PFSK-1 (cell line): Measurements from ENCODE around the gene C1orf167.

Experiments used
- FOXP2 ChIP-seq: optimal IDR thresholded peaks from 2 replicates; pipeline ENCODE3; 2011; ENCODE audit warnings: borderline replicate concordance, control low read depth, inconsistent platforms; ENCODE audit not compliant: insufficient read depth; ENCODE audit errors: extremely low read length, extremely low read depth
- POLR2AphosphoS5 ChIP-seq: IDR thresholded peaks from 2 replicates; pipeline ENCODE4 v1.6.1; 2012; ENCODE audit warnings: low read depth, mild to moderate bottlenecking, control low read depth, low read length, moderate library complexity
- REST ChIP-seq, 2 experiments: IDR thresholded peaks; 2 replicates each; pipeline versions ENCODE4 v1.6.1 to v1.8.0; 2011 to 2012; ENCODE audit warnings: low read depth in 2 of 2, low read length in 2 of 2, control low read depth in 1 of 2, inconsistent platforms in 1 of 2, mild to moderate bottlenecking in 1 of 2, moderate library complexity in 1 of 2; ENCODE audit not compliant: insufficient read depth in 1 of 2
- SIN3A ChIP-seq: IDR thresholded peaks from 2 replicates; pipeline ENCODE4 v1.6.1; 2012; ENCODE audit warnings: mild to moderate bottlenecking, low read length, moderate library complexity, borderline replicate concordance; ENCODE audit not compliant: insufficient read depth
- TAF1 ChIP-seq: IDR thresholded peaks from 2 replicates; pipeline ENCODE4 v1.6.1; 2012; ENCODE audit warnings: low read length, control low read depth, borderline replicate concordance; ENCODE audit not compliant: insufficient read depth

Gene C1orf167

GRCh38 chr1:11751087-11751486 is 10.9 kb upstream of the C1orf167 start:
- TF ChIP-seq REST (IDR thresholded peaks at IDR 0.05; ENCODE audit: insufficient read depth in 1 of 2, low read depth in 2 of 2, low read length in 2 of 2), result no peak
- TF ChIP-seq TAF1, result no peak
- no peak for TF ChIP-seq SIN3A
- no peak for TF ChIP-seq FOXP2
- TF ChIP-seq POLR2AphosphoS5, result no peak

GRCh38 chr1:11752359-11753088 is 9.5 kb upstream of the C1orf167 start:
- TF ChIP-seq REST (IDR thresholded peaks at IDR 0.05; ENCODE audit: insufficient read depth in 1 of 2, low read depth in 2 of 2, low read length in 2 of 2), result no peak
- no peak for TF ChIP-seq FOXP2
- TF ChIP-seq SIN3A, result no peak
- TF ChIP-seq TAF1, result no peak
- no peak for TF ChIP-seq POLR2AphosphoS5

- TF ChIP-seq REST (IDR thresholded peaks at IDR 0.05; ENCODE audit: insufficient read depth in 1 of 2, low read depth in 2 of 2, low read length in 2 of 2) (no peak), FOXP2 (no peak), SIN3A (no peak), TAF1 (no peak), POLR2AphosphoS5 (no peak)
Measured at GRCh38 chr1:11753555-11754208, 8.3 kb upstream of the C1orf167 start.

- no peak for TF ChIP-seq FOXP2
- no peak for TF ChIP-seq REST (IDR thresholded peaks at IDR 0.05; ENCODE audit: insufficient read depth in 1 of 2, low read depth in 2 of 2, low read length in 2 of 2)
Measured at GRCh38 chr1:11757047-11757446, 4.9 kb upstream of the C1orf167 start.

- TF ChIP-seq REST (IDR thresholded peaks at IDR 0.05; ENCODE audit: insufficient read depth in 1 of 2, low read depth in 2 of 2, low read length in 2 of 2), result no peak
- no peak for TF ChIP-seq SIN3A
- no peak for TF ChIP-seq POLR2AphosphoS5
- TF ChIP-seq TAF1, result no peak
- no peak for TF ChIP-seq FOXP2
Measured at GRCh38 chr1:11759791-11760190, 2.2 kb upstream of the C1orf167 start.
